Immature natural killer cell (primary cell): ENCODE measurements around the gene DCHS1. TPM values are rescaled to one million over a fixed set of nuclear protein-coding genes. Genes with fewer than 3 reads are reported as not detected.

Source experiments
- DNase-seq, 3 donors: peaks; one replicate each; pipeline ENCODE4 v3.0.0; 2022; ENCODE audit warnings: mixed read lengths in 1 of 3
- H3K27ac Mint-ChIP-seq, 6 donors: one replicate each; pipeline ENCODE4 v1.8.0; 2020; ENCODE audit warnings: mixed read lengths in 6 of 6, mild to moderate bottlenecking in 5 of 6, inconsistent platforms in 4 of 6, moderate library complexity in 3 of 6
- H3K27me3 Mint-ChIP-seq, 3 donors: one replicate each; pipeline ENCODE4 v1.8.0; 2020 to 2021; ENCODE audit warnings: low read depth in 3 of 3, mild to moderate bottlenecking in 3 of 3, mixed read lengths in 3 of 3, moderate library complexity in 3 of 3, inconsistent platforms in 1 of 3
- H3K36me3 Mint-ChIP-seq, 3 donors: one replicate each; pipeline ENCODE4 v1.8.0; 2020; ENCODE audit warnings: mixed read lengths in 3 of 3, inconsistent platforms in 2 of 3, mild to moderate bottlenecking in 2 of 3
- H3K4me1 Mint-ChIP-seq, 2 donors: one replicate each; pipeline ENCODE4 v1.8.0; 2020; ENCODE audit warnings: inconsistent platforms in 2 of 2, mild to moderate bottlenecking in 2 of 2, mixed read lengths in 2 of 2, moderate library complexity in 1 of 2
- H3K4me3 Mint-ChIP-seq, 5 donors: one replicate each; pipeline ENCODE4 v1.8.0; 2020; ENCODE audit warnings: mild to moderate bottlenecking in 5 of 5, mixed read lengths in 5 of 5, inconsistent platforms in 3 of 5, moderate library complexity in 3 of 5
- H3K9me3 Mint-ChIP-seq, 6 donors: one replicate each; pipeline ENCODE4 v1.8.0; 2020; ENCODE audit warnings: mild to moderate bottlenecking in 6 of 6, mixed read lengths in 6 of 6, inconsistent platforms in 4 of 6, moderate library complexity in 3 of 6
- polyA plus RNA-seq, 3 donors: library from polyadenylated mRNA; unstranded; fragments of 300-500 nt; fragmentation: Illumina TruSeq; gene quantifications; one replicate each; pipeline ENCODE4 v1.2.3, GENCODE V29; 2021

Gene DCHS1
- polyA plus RNA-seq, 3 donors from 2014 or later = 0.10 to 0.11 TPM; not detected in 1

DNA sequence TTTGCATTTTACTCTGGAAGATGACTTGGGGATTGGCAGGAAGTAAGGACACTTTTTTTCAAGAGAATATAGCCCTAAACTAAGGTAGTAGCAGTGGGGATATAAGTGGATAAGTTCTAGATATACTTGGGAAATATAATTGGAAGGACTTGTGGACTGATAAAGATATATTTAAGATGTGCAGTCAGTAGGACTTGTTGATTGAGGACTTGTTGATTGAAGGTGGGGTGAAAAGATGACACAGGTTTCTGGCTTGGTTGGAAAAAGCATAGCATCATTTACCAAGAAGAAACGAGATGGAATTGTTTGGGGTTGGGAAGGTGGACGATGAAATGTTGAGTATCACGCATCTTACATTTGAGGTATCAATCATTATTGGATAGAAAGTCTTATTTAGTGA, 42.1 kb downstream of the DCHS1 start:
- Mint-ChIP-seq H3K4me3 (no peak overlapping the region), H3K27me3 (peaks cover 0 to 12% (median 5%) of the 10 kb centered on the region in 3 donors), H3K27ac (no peak overlapping the region), H3K9me3 (no peaks in the 10 kb centered on the region), H3K36me3 (peaks cover 8 to 23% (median 17%) of the 10 kb centered on the region in 3 donors), H3K4me1 (peaks cover 28 to 29% of the 10 kb centered on the region in 2 donors)
- no peak for DNase-seq

DNA sequence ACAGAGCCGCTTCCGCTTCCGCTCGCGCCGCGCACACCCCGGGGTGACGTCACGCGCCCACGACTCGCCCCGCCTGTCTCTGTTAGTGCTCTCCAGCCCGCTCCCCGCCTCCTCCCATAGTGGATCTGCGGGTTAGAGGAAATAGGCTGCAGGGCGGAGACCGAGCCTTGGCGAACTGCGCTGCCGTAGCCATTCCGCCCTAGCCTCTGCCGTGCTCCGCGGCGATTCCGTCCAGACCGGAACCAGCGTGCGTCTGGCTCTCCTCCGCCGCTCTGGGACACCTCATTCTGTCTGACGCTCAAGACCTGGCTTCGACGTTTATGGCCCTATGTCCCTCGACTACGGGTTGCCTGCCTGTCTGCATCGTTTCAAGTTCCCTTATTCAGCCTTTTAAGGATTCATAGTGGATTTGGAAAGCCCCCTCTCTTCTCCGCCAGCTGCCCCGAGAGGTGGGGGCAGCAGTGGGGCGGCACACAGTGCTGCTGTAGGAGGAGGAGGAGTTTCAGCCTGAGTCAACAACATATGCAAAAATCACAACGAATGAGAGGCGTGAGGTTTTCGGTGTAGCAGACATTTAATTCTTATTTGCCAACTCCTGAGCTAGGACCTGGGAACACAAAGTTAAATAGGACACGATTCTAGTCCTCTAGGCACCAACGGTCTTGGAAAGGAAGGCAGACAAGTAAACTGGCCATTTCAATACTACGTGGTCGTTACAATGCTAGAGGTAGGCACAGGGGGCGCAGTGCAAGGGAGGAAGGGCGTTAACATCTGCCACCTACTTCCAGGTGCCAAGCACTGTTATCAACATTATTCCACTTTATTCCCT, 43.2 kb downstream of the DCHS1 start, which contains the start of gene TAF10:
TAF10 (minus strand) TSS at position 4 of the 829 bp plus-strand sequence. CDS start 27 bp downstream, outside the sequence.
- DNase-seq = peak; percentile 94 to 96 (median 95)
- H3K36me3 Mint-ChIP-seq = peaks cover 12 to 30% (median 21%) of the 10 kb centered on the region in 3 donors
- H3K4me1 Mint-ChIP-seq = peaks cover 28 to 29% of the 10 kb centered on the region in 2 donors
- peak within 1 kb of the TSS; percentile 88 to 96 (median 90) for H3K4me3 Mint-ChIP-seq
- H3K27ac Mint-ChIP-seq = peak within 1 kb of the TSS in 2 of 6 donors; percentile 96
- H3K27me3 Mint-ChIP-seq = peaks cover 0 to 10% (median 5%) of the 10 kb centered on the region in 3 donors
- no peaks in the 10 kb centered on the region for H3K9me3 Mint-ChIP-seq

DNA sequence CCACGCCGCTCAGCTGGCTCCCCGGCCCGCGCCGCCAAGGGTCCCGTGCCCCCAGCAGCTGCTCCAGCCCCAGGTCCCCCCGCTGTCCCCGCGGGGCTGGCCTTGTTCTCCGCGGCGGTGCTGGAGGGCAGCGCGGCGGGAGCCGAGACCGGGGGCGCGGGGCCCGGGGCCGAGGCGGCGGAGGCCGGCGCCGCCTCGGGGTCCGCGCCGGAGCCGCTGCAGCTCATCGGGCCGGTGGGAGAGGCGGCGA, 43.7 kb downstream of the DCHS1 start:
- Mint-ChIP-seq H3K36me3 (peaks cover 12 to 31% (median 23%) of the 10 kb centered on the region in 3 donors), H3K27me3 (peaks cover 0 to 10% (median 5%) of the 10 kb centered on the region in 3 donors), H3K4me1 (peaks cover 28 to 29% of the 10 kb centered on the region in 2 donors), H3K27ac (peak overlapping the region in 2 of 6 donors; percentile 96), H3K9me3 (no peaks in the 10 kb centered on the region), H3K4me3 (peak overlapping the region; percentile 88 to 96 (median 90))
- DNase-seq = no peak

DNA sequence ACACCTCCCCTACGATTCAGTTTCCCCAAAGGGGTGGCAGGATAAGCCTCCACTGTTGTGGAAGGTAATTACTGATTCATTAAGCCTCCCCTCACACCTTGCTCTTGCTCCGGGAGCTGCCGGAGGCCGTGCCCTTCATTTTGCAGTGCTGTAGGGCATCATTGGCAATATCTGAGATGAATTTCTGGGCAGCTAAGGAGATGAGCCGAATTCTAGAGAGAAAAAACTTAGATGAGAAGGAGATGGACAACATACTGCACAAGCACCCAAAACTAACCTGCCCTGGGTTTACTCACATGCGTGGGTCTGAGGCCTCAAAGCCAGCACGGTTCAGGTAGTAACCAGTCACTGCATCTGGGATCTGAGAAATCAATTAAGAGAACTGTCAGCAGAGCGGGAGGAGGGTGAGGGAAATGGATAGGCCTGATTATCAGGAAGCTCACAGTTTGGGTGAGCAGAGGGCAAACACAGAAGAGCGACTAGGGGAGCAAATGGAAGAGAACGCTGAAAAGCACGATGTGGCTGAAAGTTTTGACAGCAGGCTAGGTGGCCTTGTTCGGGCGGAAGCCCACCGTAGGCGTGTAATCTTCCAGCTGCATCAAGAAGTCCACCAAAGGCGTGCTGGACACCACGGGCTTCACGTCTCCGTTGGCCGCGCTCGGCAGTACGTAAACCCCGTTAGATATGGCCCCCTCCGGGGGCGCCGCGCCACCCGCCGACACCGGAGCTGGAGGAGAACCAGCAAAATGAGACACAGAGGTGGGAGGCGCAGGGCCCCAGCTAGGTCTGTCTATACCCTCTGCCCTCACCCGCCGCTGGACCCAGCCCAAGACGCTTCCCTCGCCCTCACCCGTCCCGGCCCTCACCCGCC, 44.3 kb downstream of the DCHS1 start:
- no peaks in the 10 kb centered on the region for H3K9me3 Mint-ChIP-seq
- H3K27ac Mint-ChIP-seq = peak overlapping the region in 2 of 6 donors; percentile 96
- peak overlapping the region; percentile 88 to 96 (median 90) for H3K4me3 Mint-ChIP-seq
- peaks cover 0 to 10% (median 5%) of the 10 kb centered on the region in 3 donors for H3K27me3 Mint-ChIP-seq
- peaks cover 25 to 28% of the 10 kb centered on the region in 2 donors for H3K4me1 Mint-ChIP-seq
- peak in 1 of 3 donors; percentile 15 for DNase-seq
- H3K36me3 Mint-ChIP-seq = peaks cover 12 to 31% (median 23%) of the 10 kb centered on the region in 3 donors

DNA sequence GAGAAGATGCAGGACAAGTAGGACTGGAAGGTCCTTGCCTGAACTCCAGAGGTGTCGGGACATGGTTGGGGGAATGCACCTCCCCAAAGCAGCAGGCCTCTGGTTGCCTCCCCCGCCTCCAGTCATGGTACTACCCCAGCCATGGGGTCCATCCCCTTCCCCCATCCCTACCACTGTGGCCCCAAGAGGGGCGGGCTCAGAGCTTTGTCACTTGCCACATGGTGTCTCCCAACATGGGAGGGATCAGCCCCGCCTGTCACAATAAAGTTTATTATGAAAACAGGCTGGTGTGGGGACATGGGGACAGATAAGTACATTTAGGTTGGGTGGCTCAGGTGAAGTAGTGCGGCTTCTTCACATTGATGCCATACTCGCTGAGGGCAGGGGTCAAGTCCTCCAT, 45.0 kb downstream of the DCHS1 start:
- Mint-ChIP-seq H3K27ac (peak overlapping the region in 2 of 6 donors; percentile 96), H3K4me3 (peak overlapping the region; percentile 88 to 96 (median 90)), H3K27me3 (peaks cover 0 to 10% (median 5%) of the 10 kb centered on the region in 3 donors), H3K9me3 (no peaks in the 10 kb centered on the region), H3K36me3 (peaks cover 12 to 25% (median 17%) of the 10 kb centered on the region in 3 donors), H3K4me1 (peaks cover 20 to 22% of the 10 kb centered on the region in 2 donors)
- no peak for DNase-seq

DNA sequence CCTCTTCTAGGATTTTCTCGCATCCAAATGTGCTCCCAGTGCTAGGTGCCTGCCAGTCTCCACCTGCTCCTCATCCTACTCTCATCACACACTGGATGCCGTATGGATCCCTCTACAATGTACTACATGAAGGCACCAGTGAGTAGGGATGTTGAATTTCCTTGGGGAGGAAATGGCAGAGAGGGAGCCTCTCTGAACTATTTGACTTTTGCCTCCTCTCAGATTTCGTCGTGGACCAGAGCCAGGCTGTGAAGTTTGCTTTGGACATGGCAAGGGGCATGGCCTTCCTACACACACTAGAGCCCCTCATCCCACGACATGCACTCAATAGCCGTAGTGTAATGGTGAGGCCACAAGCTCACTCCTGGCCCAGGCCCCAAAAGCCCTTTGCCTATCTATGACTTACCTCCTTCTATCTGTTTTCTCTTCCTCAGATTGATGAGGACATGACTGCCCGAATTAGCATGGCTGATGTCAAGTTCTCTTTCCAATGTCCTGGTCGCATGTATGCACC, 46.0 kb downstream of the DCHS1 start:
- Mint-ChIP-seq H3K27ac (peak overlapping the region in 2 of 6 donors; percentile 86 to 96), H3K36me3 (peaks cover 12 to 21% (median 15%) of the 10 kb centered on the region in 3 donors), H3K4me3 (peak overlapping the region in 4 of 5 donors; percentile 51 to 94 (median 59)), H3K27me3 (peaks cover 0 to 10% (median 5%) of the 10 kb centered on the region in 3 donors), H3K9me3 (no peaks in the 10 kb centered on the region), H3K4me1 (peaks cover 19 to 22% of the 10 kb centered on the region in 2 donors)
- DNase-seq = no peak

DNA sequence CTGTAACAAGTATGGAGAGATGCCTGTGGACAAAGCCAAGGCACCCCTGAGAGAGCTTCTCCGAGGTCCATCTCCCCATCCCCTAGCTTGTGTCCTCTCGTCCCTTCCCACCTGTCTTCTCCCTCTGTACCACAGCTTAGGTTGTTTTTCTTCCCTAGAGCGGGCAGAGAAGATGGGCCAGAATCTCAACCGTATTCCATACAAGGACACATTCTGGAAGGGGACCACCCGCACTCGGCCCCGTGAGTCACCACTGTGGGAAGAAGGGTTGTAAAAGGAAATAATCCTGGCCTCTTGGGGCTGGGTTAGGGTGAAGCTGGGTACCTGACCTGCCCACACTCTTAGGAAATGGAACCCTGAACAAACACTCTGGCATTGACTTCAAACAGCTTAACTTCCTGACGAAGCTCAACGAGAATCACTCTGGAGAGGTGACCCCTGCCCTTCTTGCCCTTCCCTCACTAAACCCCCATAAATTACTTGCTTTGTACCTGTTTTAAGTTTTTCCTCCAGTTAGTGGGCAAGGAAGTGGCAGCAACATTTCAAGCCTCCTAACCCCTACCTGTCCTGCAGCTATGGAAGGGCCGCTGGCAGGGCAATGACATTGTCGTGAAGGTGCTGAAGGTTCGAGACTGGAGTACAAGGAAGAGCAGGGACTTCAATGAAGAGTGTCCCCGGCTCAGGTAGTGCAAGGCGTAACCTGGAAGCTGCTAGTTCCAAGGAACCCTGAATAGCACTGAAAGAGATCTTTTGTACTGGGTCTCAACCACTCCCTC, 46.7 kb downstream of the DCHS1 start:
- peaks cover 12 to 21% (median 15%) of the 10 kb centered on the region in 3 donors for H3K36me3 Mint-ChIP-seq
- peak overlapping the region in 2 of 6 donors; percentile 86 to 96 for H3K27ac Mint-ChIP-seq
- H3K4me3 Mint-ChIP-seq = peak overlapping the region in 2 of 5 donors; percentile 14 to 28
- no peaks in the 10 kb centered on the region for H3K9me3 Mint-ChIP-seq
- peaks cover 19 to 22% of the 10 kb centered on the region in 2 donors for H3K4me1 Mint-ChIP-seq
- H3K27me3 Mint-ChIP-seq = peaks cover 0 to 10% (median 5%) of the 10 kb centered on the region in 3 donors
- DNase-seq = no peak

DNA sequence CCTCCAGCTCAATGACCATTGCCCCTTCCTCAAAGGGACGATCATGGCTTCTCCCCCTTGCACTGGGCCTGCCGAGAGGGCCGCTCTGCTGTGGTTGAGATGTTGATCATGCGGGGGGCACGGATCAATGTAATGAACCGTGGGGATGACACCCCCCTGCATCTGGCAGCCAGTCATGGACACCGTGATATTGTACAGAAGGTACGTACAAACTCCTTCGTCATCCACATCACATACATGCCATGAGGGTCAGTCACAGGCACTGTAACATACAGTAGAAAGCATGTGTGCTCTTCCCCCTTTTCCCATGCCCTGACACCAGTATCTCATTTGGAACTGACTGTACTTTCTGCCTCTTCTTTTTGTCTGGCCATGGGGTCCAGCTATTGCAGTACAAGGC, 47.6 kb downstream of the DCHS1 start:
- peak overlapping the region in 1 of 6 donors; percentile 91 for H3K27ac Mint-ChIP-seq
- H3K36me3 Mint-ChIP-seq = peaks cover 12 to 21% (median 15%) of the 10 kb centered on the region in 3 donors
- H3K9me3 Mint-ChIP-seq = no peaks in the 10 kb centered on the region
- DNase-seq = no peak
- peaks cover 0 to 10% (median 5%) of the 10 kb centered on the region in 3 donors for H3K27me3 Mint-ChIP-seq
- H3K4me1 Mint-ChIP-seq = peaks cover 19 to 22% of the 10 kb centered on the region in 2 donors
- peak overlapping the region in 2 of 5 donors; percentile 62 to 82 for H3K4me3 Mint-ChIP-seq

DNA sequence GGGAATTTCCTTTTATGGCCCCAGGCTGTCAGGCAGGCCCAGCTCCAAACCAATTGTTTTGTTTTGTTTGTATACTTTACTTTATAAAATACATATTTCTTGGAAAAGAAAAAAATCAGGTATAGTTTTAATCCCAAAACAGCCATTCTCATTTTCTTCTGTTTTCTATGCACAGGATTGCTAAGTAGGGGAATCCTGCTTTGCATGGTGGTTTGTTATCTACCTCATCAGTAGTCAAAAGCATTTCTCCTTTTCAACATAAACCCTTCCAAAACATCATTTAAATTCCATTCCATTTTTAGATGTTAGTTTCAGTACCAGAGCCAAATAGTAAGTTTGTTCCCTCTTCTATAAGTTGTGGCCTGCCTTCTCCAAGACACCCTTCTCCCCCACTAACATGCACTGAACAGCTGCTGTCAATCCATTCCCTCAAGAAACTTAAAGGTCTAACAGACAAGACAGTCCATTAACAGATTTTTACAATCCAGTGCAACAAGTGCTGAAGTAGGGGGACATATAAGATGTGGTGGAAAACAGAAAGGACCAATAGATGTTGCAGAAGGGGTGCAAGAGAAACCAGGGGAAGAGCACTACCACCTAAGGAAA, 48.3 kb downstream of the DCHS1 start:
- H3K27ac Mint-ChIP-seq = peak overlapping the region in 1 of 6 donors; percentile 91

DNA sequence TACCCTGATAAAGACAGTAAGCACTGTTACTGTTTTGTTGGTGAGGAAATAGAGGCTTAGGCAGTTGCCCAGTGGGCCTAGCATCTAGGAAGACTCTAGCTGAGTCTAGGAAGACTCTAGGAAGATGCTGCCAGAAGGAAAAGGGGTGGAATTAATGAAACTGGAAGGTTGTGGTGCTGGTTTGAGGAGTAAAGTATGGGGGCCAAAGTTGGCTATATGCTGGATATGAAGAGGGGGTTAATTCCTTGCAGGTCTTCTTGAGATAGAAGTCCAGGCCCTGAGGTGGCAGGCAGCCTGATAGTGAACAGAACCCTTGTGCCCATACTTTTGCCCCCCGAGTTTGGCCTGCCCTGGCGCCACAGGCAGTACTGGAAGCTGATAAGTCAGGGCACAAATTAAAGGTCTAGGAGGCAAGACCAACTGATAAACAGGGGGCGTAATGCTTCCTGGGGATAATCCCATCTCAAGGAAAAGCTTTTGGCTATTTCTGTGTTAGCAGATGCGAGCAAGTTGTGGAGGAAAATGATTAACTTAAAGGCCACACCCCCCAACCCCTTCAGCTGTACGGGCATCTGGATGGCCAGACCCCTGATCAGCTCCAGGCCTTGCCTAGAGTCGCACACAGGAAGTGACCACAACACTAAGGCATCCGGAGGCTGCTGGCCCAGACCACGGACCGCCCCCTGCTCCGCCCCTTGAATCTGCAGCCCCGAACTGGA, 49.0 kb downstream of the DCHS1 start:
- peak; percentile 72 to 80 (median 75) for DNase-seq
- H3K27me3 Mint-ChIP-seq = peaks cover 0 to 8% (median 5%) of the 10 kb centered on the region in 3 donors
- no peaks in the 10 kb centered on the region for H3K9me3 Mint-ChIP-seq
- peaks cover 12 to 21% (median 15%) of the 10 kb centered on the region in 3 donors for H3K36me3 Mint-ChIP-seq
- no peak overlapping the region for H3K27ac Mint-ChIP-seq
- H3K4me3 Mint-ChIP-seq = peak overlapping the region in 2 of 5 donors; percentile 75 to 82
- peaks cover 19 to 21% of the 10 kb centered on the region in 2 donors for H3K4me1 Mint-ChIP-seq

More for the DNA sequence above, 48.3 kb downstream of the DCHS1 start:
- no peak for DNase-seq
- Mint-ChIP-seq H3K4me3 (peak overlapping the region in 2 of 5 donors; percentile 75 to 82), H3K9me3 (no peaks in the 10 kb centered on the region), H3K27me3 (peaks cover 0 to 10% (median 5%) of the 10 kb centered on the region in 3 donors), H3K4me1 (peaks cover 19 to 22% of the 10 kb centered on the region in 2 donors), H3K36me3 (peaks cover 12 to 21% (median 15%) of the 10 kb centered on the region in 3 donors)

DNA sequence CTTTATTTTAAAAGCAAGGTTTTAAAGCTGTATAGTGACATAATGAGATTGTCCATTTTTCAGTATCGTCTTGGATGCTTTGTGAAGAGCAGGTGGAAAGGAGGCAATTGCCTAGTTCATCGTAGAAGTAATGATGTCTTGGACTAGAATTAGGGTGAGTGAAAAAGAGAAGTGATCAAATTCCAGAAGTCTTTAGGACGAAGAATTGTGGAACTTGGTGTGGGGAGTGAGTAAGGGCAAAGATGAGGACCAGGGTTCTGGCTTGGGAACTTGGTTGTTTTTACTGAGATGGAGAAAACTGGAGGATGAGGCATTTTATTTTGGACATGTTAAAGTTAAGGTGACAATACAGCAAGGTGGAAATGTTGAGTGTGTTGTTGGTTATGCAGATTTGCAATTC, 50.8 kb downstream of the DCHS1 start:
- no peaks in the 10 kb centered on the region for H3K9me3 Mint-ChIP-seq
- peaks cover 3 to 8% of the 10 kb centered on the region in 2 donors for H3K4me1 Mint-ChIP-seq
- H3K4me3 Mint-ChIP-seq = no peak overlapping the region
- H3K27ac Mint-ChIP-seq = no peak overlapping the region
- H3K27me3 Mint-ChIP-seq = no peaks in the 10 kb centered on the region
- peaks cover 9 to 17% (median 10%) of the 10 kb centered on the region in 3 donors for H3K36me3 Mint-ChIP-seq
- DNase-seq = no peak
